Erythroblast (primary cell): ENCODE results near the gene ZNF469.

ENCODE experiments used
- GATA1 ChIP-seq: IDR thresholded peaks from 2 replicates; pipeline ENCODE4 v1.6.1; 2011; ENCODE audit warnings: low read depth, mild to moderate bottlenecking, control low read depth, low read length, moderate library complexity
- POLR2A ChIP-seq: IDR thresholded peaks from 2 replicates; pipeline ENCODE4 v1.6.1; 2011; ENCODE audit warnings: mild to moderate bottlenecking, low read length

- TF ChIP-seq POLR2A (no peak), GATA1 (no peak)
Observed at GRCh38 chr16:88378401-88378800, 4.4 kb upstream of the ZNF469 start.
